Activated CD8-positive, alpha-beta memory T cell treated with anti-CD3 and anti-CD28 coated beads, Interleukin-2, amount 50 U/mL, for 4 hours (primary cell): ENCODE measurements around the gene SLC30A10.
"Not testable (repeated sequence)": the region's sequence is repeated elsewhere in the genome, so short reads cannot be mapped to it uniquely, and the experiment has no call there.

Source experiments
- DNase-seq: peaks from one replicate; pipeline ENCODE4 v3.0.0-alpha.2; 2020

The SLC30A10 gene

GRCh38 chr1:219927298-219927955 is 930 bp downstream of the SLC30A10 start:
- DNase-seq: no peak

- no peak for DNase-seq
These were observed 1.9 kb downstream of the SLC30A10 start for GRCh38 chr1:219926363-219926998.

- no peak for DNase-seq
These were observed 4.0 kb downstream of the SLC30A10 start for GRCh38 chr1:219924342-219924741.

GRCh38 chr1:219917851-219918466 is 10.4 kb downstream of the SLC30A10 start:
- DNase-seq: no peak

GRCh38 chr1:219917281-219917680 is 11.1 kb downstream of the SLC30A10 start:
- no peak for DNase-seq

- DNase-seq: no peak
These were observed 12.1 kb downstream of the SLC30A10 start for GRCh38 chr1:219916257-219916656.

- no peak for DNase-seq
These were observed 15.2 kb downstream of the SLC30A10 start for GRCh38 chr1:219913005-219913770.

GRCh38 chr1:219910716-219911115 is 17.6 kb downstream of the SLC30A10 start:
- DNase-seq: no peak

- no peak for DNase-seq
These were observed 18.9 kb downstream of the SLC30A10 start for GRCh38 chr1:219909476-219909875.

GRCh38 chr1:219908170-219908569 is 20.2 kb downstream of the SLC30A10 start:
- DNase-seq: no peak

GRCh38 chr1:219907772-219908070 is 20.6 kb downstream of the SLC30A10 start:
- DNase-seq: no peak

- no peak for DNase-seq
These were observed 21.2 kb downstream of the SLC30A10 start for GRCh38 chr1:219906924-219907771.

GRCh38 chr1:219906565-219906923 is 21.8 kb downstream of the SLC30A10 start:
- DNase-seq: not testable (repeated sequence)

- DNase-seq: no peak
These were observed 22.8 kb downstream of the SLC30A10 start for GRCh38 chr1:219905524-219905923.

- DNase-seq: no peak
These were observed 23.4 kb downstream of the SLC30A10 start for GRCh38 chr1:219904934-219905333.

- no peak for DNase-seq
These were observed 24.9 kb downstream of the SLC30A10 start for GRCh38 chr1:219903353-219903871.

GRCh38 chr1:219902951-219903350 is 25.4 kb downstream of the SLC30A10 start:
- DNase-seq: no peak

- DNase-seq: no peak
These were observed 27.5 kb downstream of the SLC30A10 start for GRCh38 chr1:219900882-219901281.

GRCh38 chr1:219900201-219900600 is 28.2 kb downstream of the SLC30A10 start:
- DNase-seq: no peak

GRCh38 chr1:219898375-219898774 is 30.0 kb downstream of the SLC30A10 start:
- DNase-seq: no peak

- DNase-seq: no peak
These were observed 30.4 kb downstream of the SLC30A10 start for GRCh38 chr1:219897914-219898313.

GRCh38 chr1:219892271-219892670 is 36.1 kb downstream of the SLC30A10 start:
- DNase-seq: not testable (repeated sequence)

GRCh38 chr1:219891846-219892245 is 36.5 kb downstream of the SLC30A10 start:
- DNase-seq: not testable (repeated sequence)
